Trophoblast cell (in vitro differentiated cells and primary cell): Measurements from ENCODE around the gene AGBL4.

ENCODE experiments used
- DNase-seq, 2 donors: peaks; one replicate each; pipeline ENCODE4 v3.0.0-alpha.2; 2016
- H2AFZ ChIP-seq: 2 replicates; pipeline ENCODE4 v1.6.1; 2013; ENCODE audit warnings: low read length, moderate library complexity, mild to moderate bottlenecking; ENCODE audit not compliant: insufficient read depth, poor library complexity
- H2AK5ac ChIP-seq: 2 replicates; pipeline ENCODE4 v1.6.1; 2013; ENCODE audit warnings: mild to moderate bottlenecking, low read length
- H2BK120ac ChIP-seq: 2 replicates; pipeline ENCODE4 v1.6.1; 2013; ENCODE audit warnings: low read length, mild to moderate bottlenecking, moderate library complexity; ENCODE audit not compliant: insufficient read depth, poor library complexity
- H2BK12ac ChIP-seq: 2 replicates; pipeline ENCODE4 v1.6.1; 2013; ENCODE audit warnings: mild to moderate bottlenecking, low read length, moderate library complexity
- H2BK5ac ChIP-seq: 2 replicates; pipeline ENCODE4 v1.6.1; 2013; ENCODE audit warnings: low read length, low read depth, moderate library complexity, mild to moderate bottlenecking; ENCODE audit not compliant: poor library complexity
- H3K14ac ChIP-seq: 2 replicates; pipeline ENCODE4 v1.6.1; 2013; ENCODE audit warnings: mild to moderate bottlenecking, low read length
- H3K18ac ChIP-seq: 2 replicates; pipeline ENCODE4 v1.6.1; 2013; ENCODE audit warnings: mild to moderate bottlenecking, low read length
- H3K23ac ChIP-seq: 2 replicates; pipeline ENCODE4 v1.6.1; 2013; ENCODE audit warnings: low read length
- H3K27ac ChIP-seq: 2 replicates; pipeline ENCODE4 v1.5.1; 2013; ENCODE audit warnings: low read depth, mild to moderate bottlenecking, inconsistent platforms, low read length, moderate library complexity
- H3K27me3 ChIP-seq: 2 replicates; pipeline ENCODE4 v1.6.1; 2013; ENCODE audit warnings: inconsistent platforms, mild to moderate bottlenecking, low read length, moderate library complexity; ENCODE audit not compliant: insufficient read depth
- H3K36me3 ChIP-seq, 2 experiments: 1 replicate in 1 of 2; 2 replicates in 1 of 2; pipeline ENCODE4 v1.6.1; 2013; ENCODE audit warnings: low read length in 2 of 2, mild to moderate bottlenecking in 2 of 2, moderate library complexity in 1 of 2; ENCODE audit not compliant: insufficient read depth in 2 of 2, control insufficient read depth in 1 of 2
- H3K4ac ChIP-seq: 2 replicates; pipeline ENCODE4 v1.6.1; 2013; ENCODE audit warnings: low read depth, mild to moderate bottlenecking, low read length, moderate library complexity
- H3K4me1 ChIP-seq, 2 experiments: 1 replicate in 1 of 2; 2 replicates in 1 of 2; pipeline ENCODE4 v1.6.1; 2013; ENCODE audit warnings: low read length in 2 of 2, mild to moderate bottlenecking in 2 of 2, moderate library complexity in 1 of 2; ENCODE audit not compliant: insufficient read depth in 2 of 2, control insufficient read depth in 1 of 2
- H3K4me2 ChIP-seq: 2 replicates; pipeline ENCODE4 v1.6.1; 2013; ENCODE audit warnings: inconsistent platforms, mild to moderate bottlenecking, low read length, moderate library complexity
- H3K4me3 ChIP-seq: 2 replicates; pipeline ENCODE4 v1.5.1; 2013; ENCODE audit warnings: mild to moderate bottlenecking, low read depth, low read length, inconsistent platforms
- H3K79me1 ChIP-seq: one replicate; pipeline ENCODE4 v1.6.1; 2013; ENCODE audit warnings: low read length
- H3K79me2 ChIP-seq: 2 replicates; pipeline ENCODE4 v1.6.1; 2013; ENCODE audit warnings: low read length, mild to moderate bottlenecking; ENCODE audit not compliant: control insufficient read depth, insufficient read depth, poor library complexity
- H3K9ac ChIP-seq: 2 replicates; pipeline ENCODE4 v1.6.1; 2013; ENCODE audit warnings: mild to moderate bottlenecking, low read length
- H3K9me3 ChIP-seq: 2 replicates; pipeline ENCODE4 v1.6.1; 2013; ENCODE audit warnings: low read depth, mild to moderate bottlenecking, control low read depth, inconsistent platforms, low read length; ENCODE audit not compliant: insufficient read depth
- H4K12ac ChIP-seq: 2 replicates; pipeline ENCODE4 v1.6.1; 2013; ENCODE audit warnings: low read depth, mild to moderate bottlenecking, low read length, moderate library complexity
- H4K8ac ChIP-seq: 2 replicates; pipeline ENCODE4 v1.6.1; 2013; ENCODE audit warnings: low read depth, mild to moderate bottlenecking, low read length, moderate library complexity
- H4K91ac ChIP-seq: one replicate; pipeline ENCODE4 v1.6.1; 2013; ENCODE audit warnings: low read depth, mild to moderate bottlenecking, low read length, moderate library complexity
- WGBS: extraction: QIAGEN DNeasy Blood & Tissue Kit; methylation state at CpG from one replicate; pipeline ENCODE4 v1.1.7; 2013; ENCODE audit warnings: missing lambda C conversion rate; ENCODE audit not compliant: insufficient read length, insufficient coverage; ENCODE audit errors: extremely low coverage; 5-methylcytosine and 5-hydroxymethylcytosine counted together

The AGBL4 gene

DNA sequence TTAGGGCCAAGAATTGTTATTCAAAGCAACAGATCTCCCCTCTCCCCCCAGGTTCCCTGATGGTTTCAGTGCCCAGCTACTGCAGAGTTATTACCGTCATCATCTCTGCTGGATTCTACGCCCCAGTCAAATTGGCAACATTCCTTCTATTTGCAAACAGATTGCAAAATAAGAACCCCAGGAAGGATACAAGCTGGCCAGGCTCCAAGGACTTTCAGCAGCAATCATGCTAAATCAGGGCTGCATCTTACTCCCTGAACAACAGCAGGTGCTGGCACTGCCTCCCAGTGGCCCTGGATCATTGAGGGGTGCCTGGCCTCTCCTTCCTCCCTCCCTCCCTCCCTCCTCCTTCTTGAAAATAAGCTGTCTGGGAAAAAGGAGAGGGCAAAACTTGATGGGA lies 725.5 kb downstream of the AGBL4 start:
- DNase-seq, result no peak
- no CpG with 5 or more reads among the region's 2 CpGs for WGBS
- H3K9me3 ChIP-seq, result peaks cover 4% of the 10 kb centered on the region
- no peak overlapping the region for H2AK5ac ChIP-seq
- H3K23ac ChIP-seq, result no peak overlapping the region
- H2BK5ac ChIP-seq, result no peak overlapping the region
- no peaks in the 10 kb centered on the region for H3K27me3 ChIP-seq
- H3K14ac ChIP-seq, result no peak overlapping the region
- H3K4me1 ChIP-seq, result no peaks in the 10 kb centered on the region
- H3K27ac ChIP-seq, result no peak overlapping the region
- no peak overlapping the region for H2AFZ ChIP-seq
- H2BK12ac ChIP-seq, result no peak overlapping the region
- H3K79me1 ChIP-seq, result no peaks in the 10 kb centered on the region
- no peaks in the 10 kb centered on the region for H3K36me3 ChIP-seq
- no peak overlapping the region for H2BK120ac ChIP-seq
- H4K12ac ChIP-seq, result no peak overlapping the region
- no peak overlapping the region for H4K8ac ChIP-seq
- no peak overlapping the region for H3K18ac ChIP-seq
- no peak overlapping the region for H3K4ac ChIP-seq
- no peak overlapping the region for H4K91ac ChIP-seq
- H3K79me2 ChIP-seq, result no peaks in the 10 kb centered on the region
- H3K4me3 ChIP-seq, result no peak overlapping the region
- H3K4me2 ChIP-seq, result no peak overlapping the region
- no peak overlapping the region for H3K9ac ChIP-seq

GRCh38 chr1:49297783-49298182 lies 726.0 kb downstream of the AGBL4 start:
- H3K14ac ChIP-seq, result no peak overlapping the region

GRCh38 chr1:49294539-49294938 lies 729.2 kb downstream of the AGBL4 start:
- Histone ChIP-seq H3K14ac (no peak overlapping the region), H3K9me3 (peaks cover 19% of the 10 kb centered on the region), H3K79me1 (no peaks in the 10 kb centered on the region), H3K36me3 (no peaks in the 10 kb centered on the region), H2AFZ (no peak overlapping the region), H4K91ac (no peak overlapping the region), H4K12ac (no peak overlapping the region), H3K4me1 (no peaks in the 10 kb centered on the region), H2BK120ac (no peak overlapping the region), H3K27ac (no peak overlapping the region), H3K4me3 (no peak overlapping the region), H3K4ac (no peak overlapping the region), H3K4me2 (no peak overlapping the region), H3K23ac (no peak overlapping the region), H2BK12ac (no peak overlapping the region), H2BK5ac (no peak overlapping the region), H3K9ac (no peak overlapping the region), H3K27me3 (no peaks in the 10 kb centered on the region), H3K79me2 (no peaks in the 10 kb centered on the region), H3K18ac (no peak overlapping the region), H4K8ac (no peak overlapping the region), H2AK5ac (no peak overlapping the region)
- no CpG with 5 or more reads among the region's 2 CpGs for WGBS
- no peak for DNase-seq

More at GRCh38 chr1:49297783-49298182, 726.0 kb downstream of the AGBL4 start:
- H3K9me3 ChIP-seq, result peaks cover 9% of the 10 kb centered on the region
- no peak overlapping the region for H3K27ac ChIP-seq
- no peak overlapping the region for H3K9ac ChIP-seq
- no peaks in the 10 kb centered on the region for H3K4me1 ChIP-seq
- H4K8ac ChIP-seq, result no peak overlapping the region
- no peak overlapping the region for H2BK12ac ChIP-seq
- no peaks in the 10 kb centered on the region for H3K27me3 ChIP-seq
- H3K23ac ChIP-seq, result no peak overlapping the region
- no peak overlapping the region for H3K4me2 ChIP-seq
- H3K4ac ChIP-seq, result no peak overlapping the region
- DNase-seq, result no peak
- H4K12ac ChIP-seq, result no peak overlapping the region
- H2AFZ ChIP-seq, result no peak overlapping the region
- no peak overlapping the region for H2AK5ac ChIP-seq
- H3K79me1 ChIP-seq, result no peaks in the 10 kb centered on the region
- no peak overlapping the region for H3K18ac ChIP-seq
- H4K91ac ChIP-seq, result no peak overlapping the region
- H3K4me3 ChIP-seq, result no peak overlapping the region
- no peak overlapping the region for H2BK5ac ChIP-seq
- no peak overlapping the region for H2BK120ac ChIP-seq
- no peaks in the 10 kb centered on the region for H3K36me3 ChIP-seq
- no CpG with 5 or more reads among the region's 4 CpGs for WGBS
- no peaks in the 10 kb centered on the region for H3K79me2 ChIP-seq

GRCh38 chr1:49293016-49293415 lies 730.7 kb downstream of the AGBL4 start:
- H3K27ac ChIP-seq, result no peak overlapping the region
- no peaks in the 10 kb centered on the region for H3K79me2 ChIP-seq
- H3K4me2 ChIP-seq, result no peak overlapping the region
- H3K23ac ChIP-seq, result no peak overlapping the region
- H3K18ac ChIP-seq, result no peak overlapping the region
- no peak overlapping the region for H2BK120ac ChIP-seq
- H3K79me1 ChIP-seq, result no peaks in the 10 kb centered on the region
- H2AFZ ChIP-seq, result no peak overlapping the region
- H3K9ac ChIP-seq, result no peak overlapping the region
- peaks cover 18% of the 10 kb centered on the region for H3K9me3 ChIP-seq
- H2BK5ac ChIP-seq, result no peak overlapping the region
- no peak overlapping the region for H4K8ac ChIP-seq
- no peak overlapping the region for H4K12ac ChIP-seq
- no peaks in the 10 kb centered on the region for H3K4me1 ChIP-seq
- no CpG with 5 or more reads among the region's 4 CpGs for WGBS
- H3K4me3 ChIP-seq, result peak overlapping the region; percentile 37
- H3K36me3 ChIP-seq, result no peaks in the 10 kb centered on the region
- no peak overlapping the region for H4K91ac ChIP-seq
- H3K27me3 ChIP-seq, result no peaks in the 10 kb centered on the region
- no peak overlapping the region for H2BK12ac ChIP-seq
- H2AK5ac ChIP-seq, result no peak overlapping the region
- no peak for DNase-seq
- no peak overlapping the region for H3K4ac ChIP-seq
- no peak overlapping the region for H3K14ac ChIP-seq
